ENCODE data around the gene ANO5. TPM values are rescaled to one million over a fixed set of nuclear protein-coding genes. Genes with fewer than 3 reads are reported as not detected.
"Not testable (repeated sequence)": the region's sequence is repeated elsewhere in the genome, so short reads cannot be mapped to it uniquely, and the experiment has no call there.

The ANO5 gene
- total RNA-seq, 1 donor from 2014 or later: 22.0 TPM

DNA sequence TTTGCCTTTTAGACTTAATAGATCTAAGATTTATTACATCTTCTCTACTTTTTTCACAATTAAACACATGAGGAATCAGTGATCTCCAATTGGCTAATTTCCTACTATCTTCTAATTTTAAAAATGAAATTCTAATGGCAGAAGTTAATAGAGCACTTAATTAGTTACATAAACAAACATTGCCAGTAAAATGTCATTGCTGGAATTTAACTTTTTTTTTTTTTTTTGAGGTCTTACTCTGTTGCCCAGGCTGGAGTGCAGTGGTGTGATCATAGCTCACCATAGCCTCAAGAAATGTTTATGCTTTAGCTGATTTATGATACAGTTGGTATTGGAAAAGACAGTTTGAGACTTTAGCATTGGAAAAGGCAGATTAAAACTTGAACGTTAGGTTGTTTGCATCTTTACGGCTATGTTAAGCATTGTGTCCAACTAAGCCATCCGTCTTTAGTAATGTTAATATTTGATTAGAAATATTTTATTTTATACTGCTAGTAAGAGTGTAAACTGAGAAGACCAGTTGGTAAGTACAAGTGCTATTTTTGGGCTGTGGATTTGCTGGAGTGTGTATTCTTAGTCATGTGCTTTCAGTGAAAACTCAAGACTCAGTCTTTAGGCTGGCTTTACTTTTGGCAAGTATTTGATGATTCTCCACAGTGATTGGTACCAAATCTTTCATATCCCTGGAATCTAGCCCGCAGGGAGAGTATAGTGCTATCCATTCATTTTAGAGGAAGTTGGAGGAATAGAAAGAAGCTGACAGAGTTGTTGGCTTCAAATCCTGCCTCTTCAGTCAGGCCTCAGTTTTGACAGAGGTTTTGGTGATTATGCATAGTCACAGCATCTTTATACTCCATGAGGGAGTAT lies 4.5 kb downstream of the ANO5 start:
- no peak for FAIRE-seq
- DNase-seq (ENCODE audit: low spot score in 2 of 2): no peak

DNA sequence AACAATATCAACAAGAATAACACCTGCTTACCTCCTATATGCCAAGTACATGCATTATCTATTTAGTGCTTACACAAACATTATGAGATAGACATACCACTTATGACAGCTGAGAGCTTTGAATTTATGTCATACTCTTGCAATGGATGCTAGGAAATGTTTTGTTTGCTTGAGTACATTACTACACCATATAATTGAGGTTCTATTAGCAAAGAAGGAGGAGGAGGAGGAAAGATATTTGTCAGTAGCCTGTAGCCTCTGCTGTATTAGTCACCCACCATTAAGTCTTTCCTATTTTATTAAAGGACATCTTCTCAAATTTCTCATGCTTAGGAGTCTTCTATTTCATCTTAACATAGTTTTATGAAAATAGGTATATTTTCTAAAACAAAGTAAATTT lies 6.4 kb downstream of the ANO5 start:
- FAIRE-seq (no peak), DNase-seq (ENCODE audit: low spot score in 2 of 2) (no peak)

DNA sequence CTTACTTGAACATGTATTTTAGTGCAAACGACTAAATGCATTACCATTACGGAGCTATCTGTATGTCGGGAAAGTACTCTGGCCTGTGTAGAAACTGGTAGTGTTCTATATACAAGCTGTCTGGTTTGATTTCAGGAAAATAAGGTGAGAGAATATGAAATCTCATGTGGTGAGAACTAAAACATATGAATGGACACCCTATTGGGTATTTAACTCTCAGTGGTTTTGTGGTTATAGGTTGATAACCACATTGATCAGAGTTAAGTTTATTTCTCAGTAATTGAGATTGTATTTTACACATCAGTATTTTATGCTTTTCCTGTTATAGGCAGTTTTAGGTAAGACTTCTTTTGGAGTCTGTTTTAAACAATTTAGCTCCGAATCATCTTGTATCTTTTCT lies 10.4 kb downstream of the ANO5 start:
- no peak for FAIRE-seq

DNA sequence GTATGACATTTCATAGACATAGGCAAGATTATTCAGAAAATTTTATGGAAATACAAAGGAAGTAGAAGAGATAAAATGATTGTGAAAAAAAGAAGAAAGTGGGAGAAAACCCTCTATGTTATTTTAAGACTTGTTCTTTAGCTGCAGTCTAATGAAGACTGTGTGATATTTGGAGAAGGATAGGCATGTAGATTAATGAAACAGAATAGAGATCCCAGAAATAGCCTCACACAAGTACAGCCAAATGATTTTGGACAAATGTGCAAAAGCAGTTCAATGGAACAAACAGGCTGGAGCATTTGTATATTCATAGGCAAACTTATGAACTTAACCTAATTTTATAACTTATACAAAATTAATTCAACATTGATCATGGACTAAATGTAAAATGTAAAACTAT lies 14.3 kb downstream of the ANO5 start:
- FAIRE-seq (peak; percentile 28), DNase-seq (ENCODE audit: low spot score in 2 of 2) (no peak)

More for the DNA sequence above, 10.4 kb downstream of the ANO5 start:
- no peak for DNase-seq (ENCODE audit: low spot score in 2 of 2)

DNA sequence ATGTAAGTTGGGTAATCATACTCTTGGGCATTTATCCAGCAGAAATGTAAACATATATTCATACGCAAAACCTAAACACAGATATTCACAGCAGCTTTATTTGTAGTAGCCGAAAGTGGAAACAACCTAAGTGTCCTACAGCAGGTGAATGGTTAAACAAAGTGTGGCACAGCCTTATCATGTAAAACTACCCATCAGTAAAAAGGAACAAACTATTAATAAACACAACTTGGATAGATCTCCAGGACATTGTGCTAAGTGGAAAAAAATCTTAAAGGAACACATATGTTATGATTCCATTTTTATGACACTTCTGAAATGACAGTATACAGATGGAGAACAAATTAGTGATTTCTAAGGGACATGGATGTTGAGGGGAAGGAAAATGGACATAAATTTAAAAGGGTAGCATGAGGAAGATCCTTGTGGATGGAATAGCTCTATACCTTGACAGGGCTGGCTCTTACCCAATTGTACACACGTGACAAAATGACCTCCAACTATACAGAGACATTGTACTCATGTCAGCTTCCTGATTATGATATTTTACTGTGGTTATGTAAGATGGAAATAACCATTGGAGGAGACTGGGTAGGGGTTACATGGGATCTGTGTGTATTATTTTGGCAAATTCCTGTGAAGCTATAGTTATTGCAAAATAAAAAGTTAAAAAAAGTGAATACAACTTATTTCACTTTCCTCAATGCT lies 15.4 kb downstream of the ANO5 start:
- no peak for FAIRE-seq
- no peak for DNase-seq (ENCODE audit: low spot score in 2 of 2)

DNA sequence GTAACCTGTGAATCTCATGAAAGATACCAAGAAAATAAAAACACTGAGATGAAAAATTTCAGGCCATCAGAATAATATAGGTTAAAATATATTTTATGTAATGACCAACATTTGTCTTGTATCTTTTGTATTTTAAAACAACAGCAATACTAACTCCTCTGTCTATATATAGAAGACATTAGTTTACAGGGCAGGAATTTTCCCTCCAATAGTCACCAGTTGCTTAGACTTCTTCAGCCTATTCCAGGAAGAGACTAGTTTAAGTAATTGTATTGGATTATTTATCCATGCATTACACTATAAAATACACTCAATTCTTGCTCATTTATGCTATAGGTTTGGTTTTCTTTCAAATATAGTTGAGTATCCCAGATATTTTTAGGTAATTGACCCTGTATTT lies 24.1 kb downstream of the ANO5 start:
- DNase-seq (ENCODE audit: low spot score in 2 of 2): no peak
- FAIRE-seq: no peak

DNA sequence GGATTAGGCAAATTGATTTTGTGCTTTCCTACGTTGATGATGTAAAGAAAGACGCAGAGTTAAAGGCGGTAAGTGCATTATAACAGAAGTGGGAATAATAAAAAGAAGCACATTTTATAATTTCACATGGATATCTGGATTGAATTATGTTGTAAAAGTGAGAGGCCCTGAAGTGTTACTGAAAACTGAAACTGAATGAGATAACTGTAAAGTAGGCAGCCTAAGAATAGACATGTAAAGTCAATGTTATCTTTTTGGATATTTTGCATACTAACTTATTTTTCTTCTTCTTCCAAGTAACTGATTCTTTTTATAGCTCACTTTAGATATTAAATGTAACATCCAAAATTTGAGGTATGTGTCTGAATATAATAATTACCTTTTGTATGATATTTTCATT lies 28.3 kb downstream of the ANO5 start:
- no peak for DNase-seq (ENCODE audit: low spot score in 2 of 2)
- no peak for FAIRE-seq

DNA sequence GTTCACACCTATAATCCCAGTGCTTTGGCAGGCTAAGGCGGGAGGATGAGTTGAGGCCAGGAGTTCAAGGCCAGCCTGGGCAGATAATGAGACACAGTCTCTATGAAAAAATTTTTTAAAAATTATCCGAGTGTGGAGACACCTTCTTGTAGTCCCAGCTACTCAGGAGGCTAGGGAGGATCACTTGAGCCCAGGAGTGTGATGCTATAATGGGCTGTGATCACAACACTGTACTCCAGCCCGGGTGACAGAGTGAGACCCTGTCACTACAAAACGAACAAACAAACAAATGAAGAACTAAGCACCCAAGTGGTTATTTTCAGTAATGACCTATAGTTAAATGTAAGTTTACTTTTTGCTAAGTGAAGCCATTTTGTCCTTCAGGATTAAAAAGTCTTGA lies 32.3 kb downstream of the ANO5 start:
- FAIRE-seq (no peak), DNase-seq (ENCODE audit: low spot score in 2 of 2) (no peak)

DNA sequence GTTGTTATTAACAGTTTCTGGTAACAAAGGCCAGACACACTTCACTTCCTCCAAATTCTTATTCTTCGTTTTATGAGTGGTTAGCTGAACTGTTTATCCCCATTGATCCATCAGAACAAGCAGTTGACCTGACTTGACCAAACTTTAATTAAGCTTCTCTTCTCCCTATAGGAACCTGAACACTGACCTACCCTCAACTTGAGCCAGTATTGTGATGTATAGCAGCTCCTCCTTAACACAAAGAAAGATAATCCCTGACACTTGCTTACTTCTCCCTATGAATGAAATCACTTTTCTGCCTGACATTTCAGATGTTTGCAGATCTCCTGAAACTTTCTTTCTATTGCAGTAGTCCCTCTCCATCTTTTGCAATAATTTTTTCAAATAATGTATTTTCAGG lies 41.9 kb downstream of the ANO5 start:
- FAIRE-seq (no peak), DNase-seq (ENCODE audit: low spot score in 2 of 2) (no peak)

DNA sequence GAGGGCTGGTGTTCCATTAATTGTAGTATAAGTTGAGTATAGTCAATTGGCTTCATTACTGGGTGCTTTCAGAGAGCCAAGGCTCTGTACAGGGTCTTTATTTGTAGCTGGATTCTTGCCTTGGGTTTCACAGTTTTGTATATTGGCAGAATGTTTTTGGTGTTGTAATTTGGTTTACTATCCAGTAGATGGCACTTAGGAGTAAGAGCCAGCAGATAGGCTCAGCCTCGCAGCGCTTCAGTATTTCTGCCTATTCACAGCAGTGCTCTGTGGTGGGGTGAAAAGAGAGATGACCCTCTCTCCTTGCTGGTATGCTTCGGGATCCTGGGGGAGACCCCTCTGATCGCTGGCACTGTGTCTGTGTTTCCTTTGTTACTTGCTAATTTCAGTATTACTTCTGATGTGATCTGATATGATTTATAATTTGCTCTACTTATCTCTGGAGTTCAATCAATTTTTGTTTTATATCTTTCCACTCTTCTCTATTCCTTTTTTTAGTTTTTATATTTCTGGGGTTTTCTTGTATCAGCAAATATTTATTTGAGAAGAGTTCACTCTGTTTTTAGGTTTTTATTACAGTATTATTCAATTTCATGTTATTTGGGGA lies 52.2 kb downstream of the ANO5 start:
- DNase-seq (ENCODE audit: low spot score in 2 of 2) (no peak), FAIRE-seq (peak; percentile 34)

DNA sequence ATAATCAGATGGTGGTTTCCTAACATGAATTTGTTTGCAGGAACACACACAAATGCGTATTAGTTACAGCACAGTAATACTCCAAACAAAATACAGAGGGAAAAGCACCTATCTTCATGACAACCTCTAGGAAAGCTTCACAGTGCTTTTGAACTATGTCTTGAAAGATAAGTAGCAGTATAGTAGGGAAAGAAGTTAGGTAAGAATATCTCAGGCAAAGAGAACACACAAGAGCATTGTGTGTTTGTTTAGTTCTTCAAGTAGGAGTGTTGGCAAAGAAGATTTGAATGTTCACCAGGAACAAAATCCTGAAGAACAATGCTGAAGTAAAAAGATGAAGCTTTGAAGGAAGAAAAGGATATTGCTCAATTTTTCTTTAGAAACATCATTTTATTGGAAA lies 54.1 kb downstream of the ANO5 start:
- DNase-seq (ENCODE audit: low spot score in 2 of 2): no peak
- FAIRE-seq: no peak

DNA sequence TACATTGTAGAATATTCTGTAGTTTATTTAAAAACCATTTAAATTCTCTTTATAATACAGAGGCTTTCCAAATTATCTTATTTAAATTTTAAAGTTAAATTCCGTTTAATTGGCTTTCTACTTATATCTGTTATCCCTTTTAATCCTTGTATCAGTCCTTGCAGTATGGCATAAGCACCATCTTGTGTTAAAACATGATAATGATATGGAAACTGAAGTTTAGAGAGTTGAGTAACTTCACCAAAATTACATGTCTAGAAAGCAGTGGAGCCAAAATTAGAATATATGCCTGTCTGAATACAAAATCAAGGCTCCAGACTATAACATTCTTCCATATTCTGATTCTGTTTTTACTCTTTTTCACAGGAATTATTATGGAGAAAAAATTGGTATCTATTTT lies 57.0 kb downstream of the ANO5 start:
- no peak for FAIRE-seq
- DNase-seq (ENCODE audit: low spot score in 2 of 2): no peak

DNA sequence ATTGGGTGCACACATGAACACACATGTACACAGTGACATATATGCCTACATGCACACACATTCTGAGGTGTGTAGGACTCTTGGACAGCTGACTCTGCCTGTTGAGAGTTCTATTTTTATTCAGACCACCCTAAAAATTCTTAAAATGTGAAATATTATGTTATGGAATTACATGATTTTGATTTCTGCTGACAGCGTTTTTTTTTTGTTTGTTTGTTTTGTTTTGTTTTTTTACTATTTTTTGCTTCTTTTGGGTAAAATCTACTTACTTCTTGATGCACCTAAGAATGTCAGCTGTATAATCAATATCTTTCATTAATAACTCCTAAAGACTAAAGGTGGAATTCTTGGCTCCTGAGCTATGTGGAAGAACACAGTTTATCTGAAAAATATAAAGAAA lies 64.0 kb downstream of the ANO5 start:
- DNase-seq (ENCODE audit: low spot score in 2 of 2): no peak
- no peak for FAIRE-seq

DNA sequence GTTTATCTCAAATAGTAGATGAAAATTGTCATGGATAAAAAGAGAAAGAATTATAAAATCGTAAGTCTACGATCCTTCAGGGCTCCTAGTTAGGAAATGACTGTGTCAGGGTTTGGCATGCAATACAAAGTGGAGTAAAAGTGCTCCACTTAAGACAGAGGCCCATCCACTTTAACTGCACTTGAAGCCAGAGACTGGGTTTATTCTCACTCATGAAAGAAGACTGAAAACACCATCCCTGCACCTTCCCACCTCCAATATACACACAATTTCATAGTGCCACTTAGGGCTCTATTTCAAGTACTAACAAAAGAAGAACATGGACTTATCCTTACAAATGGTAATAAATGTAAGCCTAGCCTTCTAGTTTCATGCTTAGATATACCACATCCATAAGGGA lies 70.7 kb downstream of the ANO5 start:
- FAIRE-seq (no peak), DNase-seq (ENCODE audit: low spot score in 2 of 2) (no peak)

DNA sequence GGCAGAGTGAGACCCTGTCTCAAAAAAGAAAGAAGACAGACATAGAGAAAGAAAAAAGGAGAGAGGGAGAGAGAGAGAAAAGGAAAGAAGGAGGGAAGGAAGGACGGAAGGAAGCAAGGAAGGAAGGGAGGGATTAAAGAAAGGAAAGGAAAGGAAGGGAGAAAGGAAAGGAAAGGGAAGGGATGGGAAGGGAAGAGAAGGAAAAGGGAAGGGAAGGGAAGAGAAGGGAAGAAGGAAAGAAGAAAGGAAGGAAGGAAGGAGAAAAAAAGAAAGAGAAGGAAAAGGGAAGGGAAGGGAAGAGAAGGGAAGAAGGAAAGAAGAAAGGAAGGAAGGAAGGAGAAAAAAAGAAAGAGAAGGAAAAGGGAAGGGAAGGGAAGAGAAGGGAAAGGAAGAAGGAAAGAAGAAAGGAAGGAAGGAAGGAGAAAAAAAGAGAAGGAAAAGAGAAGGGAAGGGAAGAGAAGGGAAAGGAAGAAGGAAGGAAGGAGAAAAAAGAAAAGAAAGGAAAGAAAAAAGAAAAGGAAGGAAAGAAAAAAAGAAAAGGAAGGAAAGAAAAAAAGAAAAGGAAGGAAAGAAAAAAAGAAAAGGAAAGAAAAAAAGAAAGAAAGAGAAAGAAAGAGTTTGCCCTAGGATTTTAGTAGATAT lies 76.2 kb downstream of the ANO5 start:
- FAIRE-seq; DNase-seq (ENCODE audit: low spot score in 2 of 2): not testable (repeated sequence)

DNA sequence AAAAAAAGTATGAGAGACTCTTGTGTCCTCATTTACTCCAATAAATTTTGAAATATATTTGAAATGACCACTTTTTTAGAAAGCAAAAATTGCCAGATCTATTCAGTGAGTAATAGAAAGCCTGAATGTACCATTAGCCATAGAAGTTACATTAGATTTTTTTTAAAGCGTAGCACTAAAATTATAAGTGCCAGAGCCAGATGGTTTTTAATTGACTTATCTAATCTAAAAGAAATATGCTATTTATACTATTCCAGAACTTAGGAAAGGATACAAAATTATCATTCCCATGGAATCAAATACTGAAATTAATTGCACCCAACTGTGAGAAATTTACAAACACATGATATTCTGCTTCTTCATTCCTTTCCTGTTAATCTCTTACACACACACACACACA lies 80.9 kb downstream of the ANO5 start:
- no peak for DNase-seq (ENCODE audit: low spot score in 2 of 2)
- FAIRE-seq: no peak

DNA sequence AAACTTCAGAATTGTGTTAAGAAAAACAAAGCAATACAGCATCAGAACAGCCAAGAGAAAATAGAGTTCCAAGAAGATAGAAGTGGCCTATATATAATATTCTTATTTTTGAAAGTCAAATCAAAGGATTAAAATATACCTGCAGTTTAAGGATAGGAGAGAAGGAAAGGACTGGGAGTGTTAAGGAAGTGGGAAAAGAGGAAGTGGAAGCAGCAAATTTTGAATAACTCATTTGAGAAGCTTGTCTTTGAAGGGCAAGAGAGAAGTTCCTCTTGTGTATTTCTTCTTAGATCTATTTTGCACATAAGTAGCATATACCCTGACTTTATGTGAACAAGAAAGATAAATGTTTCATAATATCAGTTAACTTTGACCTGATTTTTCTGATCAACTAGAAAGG lies 82.7 kb downstream of the ANO5 start:
- DNase-seq (ENCODE audit: low spot score in 2 of 2) (no peak), FAIRE-seq (no peak)

DNA sequence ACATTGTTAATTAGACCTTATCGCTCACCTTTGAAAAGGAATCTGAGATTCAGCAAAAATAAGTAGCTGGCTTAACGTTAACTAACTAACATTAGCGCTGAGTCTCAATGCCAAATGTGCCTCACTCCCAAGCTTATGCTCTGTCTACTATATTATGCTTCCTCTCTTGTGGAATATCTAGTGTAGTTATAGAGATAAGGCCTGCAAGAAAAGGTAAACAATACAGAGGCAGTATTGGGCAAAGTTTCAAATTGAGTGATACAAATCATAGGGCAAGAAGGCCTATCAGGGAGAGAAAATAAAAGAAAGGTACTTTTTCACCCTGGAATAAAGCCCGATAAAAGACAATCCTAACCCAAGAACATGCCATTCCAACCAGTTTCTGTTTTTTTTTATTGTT lies 83.7 kb downstream of the ANO5 start:
- FAIRE-seq (no peak), DNase-seq (ENCODE audit: low spot score in 2 of 2) (no peak)

DNA sequence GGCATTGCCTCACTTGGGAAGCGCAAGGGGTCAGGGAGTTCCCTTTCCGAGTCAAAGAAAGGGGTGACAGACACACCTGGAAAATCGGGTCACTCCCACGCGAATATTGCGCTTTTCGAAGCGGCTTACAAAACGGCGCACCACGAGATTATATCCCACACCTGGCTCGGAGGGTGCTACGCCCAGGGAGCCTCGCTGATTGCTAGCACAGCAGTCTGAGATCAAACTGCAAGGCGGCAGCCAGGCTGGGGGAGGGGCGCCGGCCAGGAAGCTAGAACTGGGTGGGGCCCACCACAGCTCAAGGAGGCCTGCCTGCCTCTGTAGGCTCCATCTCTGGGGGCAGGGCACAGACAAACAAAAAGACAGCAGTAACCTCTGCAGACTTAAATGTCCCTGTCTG lies 92.1 kb downstream of the ANO5 start:
- not testable (repeated sequence) for FAIRE-seq; DNase-seq (ENCODE audit: low spot score in 2 of 2)

DNA sequence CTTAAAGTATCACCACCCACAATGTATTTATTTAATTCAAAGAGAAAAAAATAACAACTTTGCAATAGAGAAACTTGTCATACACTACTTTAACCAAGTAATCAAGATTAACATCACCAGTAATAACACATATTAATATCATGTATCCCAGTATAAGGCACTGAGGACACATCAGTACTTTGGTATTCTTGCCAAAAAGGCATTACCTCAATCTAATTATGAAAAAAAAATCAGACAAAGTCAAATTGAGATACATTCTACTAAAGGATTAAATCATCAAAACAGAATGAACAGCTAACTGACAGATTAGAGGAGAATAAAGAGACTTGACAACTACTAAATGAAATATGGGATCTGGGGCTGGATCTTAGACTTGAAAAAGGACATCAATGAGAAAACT lies 109.5 kb downstream of the ANO5 start:
- FAIRE-seq (no peak), DNase-seq (ENCODE audit: low spot score in 2 of 2) (no peak)

DNA sequence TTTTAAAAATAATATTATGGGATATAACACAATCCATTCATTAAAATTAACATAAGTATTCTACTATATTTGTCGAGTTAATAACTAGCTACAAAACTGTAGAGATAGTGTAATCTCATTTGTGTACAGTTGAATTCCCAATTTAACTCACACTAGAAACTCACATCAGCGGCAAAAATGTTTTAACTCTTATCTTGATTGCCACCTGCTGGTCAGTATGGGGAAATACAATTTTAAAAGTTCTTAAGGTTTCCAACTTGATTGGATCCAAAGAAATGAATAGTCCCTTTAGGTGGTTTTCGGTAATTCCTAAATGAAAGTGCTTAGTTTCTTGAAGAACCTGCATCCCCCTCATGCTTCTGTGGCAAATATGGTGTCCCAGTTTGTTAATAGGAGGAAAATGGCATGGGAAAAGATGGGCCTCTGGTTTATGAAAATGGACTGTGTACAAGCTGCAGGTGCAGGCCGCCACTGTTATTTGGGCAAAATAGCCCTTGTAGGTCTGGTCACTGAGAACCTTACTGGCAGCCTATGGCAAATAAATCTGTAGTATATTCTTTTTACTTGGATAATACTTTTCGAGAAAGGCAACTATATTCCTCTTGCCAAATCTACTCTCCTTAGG lies 111.6 kb downstream of the ANO5 start:
- peak; percentile 9 to 12 for DNase-seq (ENCODE audit: low spot score in 2 of 2)
- FAIRE-seq: peak; percentile 94
